GM18502 (cell line): ENCODE results near the gene TNFAIP8L2.
"Not testable (repeated sequence)": the region's sequence is repeated elsewhere in the genome, so short reads cannot be mapped to it uniquely, and the experiment has no call there.

Experiments
- ATAC-seq: cut with Tn5 transposase; IDR thresholded peaks from one replicate; pipeline ENCODE4 v1.9.1; 2021; ENCODE audit warnings: mild to moderate bottlenecking; ENCODE audit not compliant: unreplicated experiment, poor library complexity

The TNFAIP8L2 gene

GRCh38 chr1:151187205-151187604 is 30.8 kb downstream of the TNFAIP8L2 start:
- no peak for ATAC-seq

- not testable (repeated sequence) for ATAC-seq
These were observed 32.2 kb downstream of the TNFAIP8L2 start for GRCh38 chr1:151188667-151189066.

- ATAC-seq = peak; percentile 89
These were observed 33.4 kb downstream of the TNFAIP8L2 start, which contains the start of gene VPS72 for GRCh38 chr1:151189637-151190445. TSS of gene VPS72 (minus strand) at chr1:151190197. CDS start at chr1:151190121, 76 bp downstream.

GRCh38 chr1:151192047-151192446 is 35.6 kb downstream of the TNFAIP8L2 start:
- no peak for ATAC-seq

GRCh38 chr1:151193304-151193703 is 36.9 kb downstream of the TNFAIP8L2 start:
- no peak for ATAC-seq

- no peak for ATAC-seq
These were observed 37.4 kb downstream of the TNFAIP8L2 start for GRCh38 chr1:151193856-151194255.

GRCh38 chr1:151194894-151195594 is 38.6 kb downstream of the TNFAIP8L2 start:
- not testable (repeated sequence) for ATAC-seq

- no peak for ATAC-seq
These were observed 39.9 kb downstream of the TNFAIP8L2 start for GRCh38 chr1:151196292-151196800.

GRCh38 chr1:151197863-151198253 is 41.4 kb downstream of the TNFAIP8L2 start:
- no peak for ATAC-seq

GRCh38 chr1:151198254-151199127 is 42.0 kb downstream of the TNFAIP8L2 start, which contains the start of gene PIP5K1A:
TSS of gene PIP5K1A (plus strand) at chr1:151198552. CDS start at chr1:151198997, 445 bp downstream.
- ATAC-seq = peak; percentile 88

GRCh38 chr1:151199873-151200581 is 43.6 kb downstream of the TNFAIP8L2 start:
- ATAC-seq = no peak

GRCh38 chr1:151205381-151205965 is 49.0 kb downstream of the TNFAIP8L2 start:
- not testable (repeated sequence) for ATAC-seq
